K562 (cell line): ENCODE data around the gene HDHD5. TPM values are rescaled to one million over a fixed set of nuclear protein-coding genes. Genes with fewer than 3 reads are reported as not detected.

Source experiments
- ATAC-seq: fragments of 200-7000 bp; cut with Tn5 transposase; 3 replicates; pipeline ENCODE4 v1.9.1; 2020; ENCODE audit warnings: moderate library complexity
- BruUV-seq: library from RNA; stranded (reverse); fragments of 400-500 nt; replicated peaks from 2 replicates; lab custom pipeline; 2021; lab: Mats Ljungman, UMichigan
- CTCF ChIA-PET: fragments of 300-600 bp; formaldehyde crosslinking; extraction: SDS; loops from one replicate; lab custom pipeline; 2021; ENCODE audit warnings: low intra/inter-chr PET ratio; lab: Yijun Ruan, JAX
- POLR2A ChIA-PET: fragments of 300-600, 350-650 bp; sonication (Branson Sonifier 250); formaldehyde crosslinking; extraction: SDS; loops from one replicate; lab custom pipeline; 2021; ENCODE audit warnings: antibody characterized with exemption, inconsistent platforms; lab: Yijun Ruan, JAX
- DNase-seq, 4 experiments: peaks; one replicate each; pipeline versions ENCODE4 v3.0.0 to v3.0.0-alpha.2; 2011 to 2018; ENCODE audit warnings: low spot score in 3 of 4, mixed read lengths in 3 of 4; ENCODE audit errors: extremely low read depth in 1 of 4
- FAIRE-seq: peaks from 2 replicates; lab custom pipeline; 2011; peaks lifted over from hg19 to GRCh38; lab: Jason Lieb, UNC
- H2AFZ ChIP-seq: 2 replicates; pipeline ENCODE4 v1.6.0; 2011; ENCODE audit warnings: low read depth, low read length, control low read depth, inconsistent platforms
- H3K27ac ChIP-seq: fragments of 200-600 bp; 3 replicates; pipeline ENCODE4 v1.8.0; 2011; ENCODE audit warnings: low read depth, mild to moderate bottlenecking, control low read depth, inconsistent platforms, low read length, moderate library complexity, mixed read lengths; ENCODE audit errors: extremely low read depth
- H3K27me3 ChIP-seq, 2 experiments: fragments of 300-600 bp in 1 of 2; 2 replicates in 1 of 2; 3 replicates in 1 of 2; pipeline versions ENCODE4 v1.6.0 to v1.8.0; 2011; ENCODE audit warnings: inconsistent platforms in 2 of 2, low read length in 2 of 2, mild to moderate bottlenecking in 1 of 2, mixed read lengths in 1 of 2, moderate library complexity in 1 of 2; ENCODE audit not compliant: control insufficient read depth in 2 of 2, insufficient read depth in 2 of 2
- H3K36me3 ChIP-seq: fragments of 300-600 bp; 3 replicates; pipeline ENCODE4 v1.8.0; 2011; ENCODE audit warnings: mild to moderate bottlenecking, low read length, inconsistent platforms; ENCODE audit not compliant: control insufficient read depth, insufficient read depth
- H3K4me1 ChIP-seq, 2 experiments: fragments of 200-600 bp in 1 of 2; replicated peaks in 1 of 2; 2 replicates in 1 of 2; 3 replicates in 1 of 2; pipeline versions ENCODE4 v1.5.1 to v1.8.0; 2011; ENCODE audit warnings: inconsistent platforms in 2 of 2, low read length in 2 of 2, mild to moderate bottlenecking in 1 of 2, mixed read lengths in 1 of 2, moderate library complexity in 1 of 2; ENCODE audit not compliant: control insufficient read depth in 2 of 2, insufficient read depth in 2 of 2
- H3K4me2 ChIP-seq: 2 replicates; pipeline ENCODE4 v1.6.1; 2011; ENCODE audit warnings: low read length, control low read depth, inconsistent platforms, mixed read lengths; ENCODE audit not compliant: insufficient read depth
- H3K4me3 ChIP-seq: fragments of 200-600 bp; sonication (generic), shearing (Covaris generic); 2 replicates; pipeline ENCODE4 v1.5.1; 2016; ENCODE audit warnings: control low read depth, inconsistent platforms
- H3K79me2 ChIP-seq: fragments of 200-600 bp; 3 replicates; pipeline ENCODE4 v1.8.0; 2011; ENCODE audit warnings: low read length, inconsistent platforms; ENCODE audit not compliant: control insufficient read depth, insufficient read depth
- H3K9ac ChIP-seq, 2 experiments: 2 replicates each; pipeline versions ENCODE4 v1.6.0 to v1.6.1; 2011; ENCODE audit warnings: low read depth in 2 of 2, low read length in 2 of 2, control low read depth in 1 of 2, inconsistent platforms in 1 of 2, mild to moderate bottlenecking in 1 of 2, mixed read lengths in 1 of 2; ENCODE audit not compliant: insufficient read depth in 1 of 2
- H3K9me1 ChIP-seq: one replicate; pipeline ENCODE4 v1.6.0; 2011; ENCODE audit warnings: inconsistent platforms, mild to moderate bottlenecking, low read length, moderate library complexity; ENCODE audit not compliant: control insufficient read depth, insufficient read depth
- H3K9me3 ChIP-seq: replicated peaks from 2 replicates; pipeline ENCODE4 v1.5.1; 2011; ENCODE audit warnings: low read depth, low read length, inconsistent platforms; ENCODE audit not compliant: control insufficient read depth, insufficient read depth
- H4K20me1 ChIP-seq: replicated peaks from 2 replicates; pipeline ENCODE4 v1.6.1; 2011; ENCODE audit warnings: low read length, inconsistent platforms, mixed read lengths; ENCODE audit not compliant: control insufficient read depth, insufficient read depth
- CHCHD3 ChIP-seq: fragments of 250-450 bp; sonication (Bioruptor Pico); IDR thresholded peaks from 2 replicates; pipeline ENCODE4 v2.1.2; 2022; ENCODE audit warnings: mild to moderate bottlenecking
- GATA2 ChIP-seq: sonication (generic); formaldehyde crosslinking; IDR thresholded peaks from 2 replicates; pipeline ENCODE4 v1.4.0; 2020; ENCODE audit warnings: mild to moderate bottlenecking, missing genetic modification reagents
- IFI16 ChIP-seq: fragments of 250-450 bp; sonication (Bioruptor Pico); IDR thresholded peaks from 2 replicates; pipeline ENCODE4 v2.1.2; 2022; ENCODE audit warnings: mild to moderate bottlenecking, inconsistent platforms
- PHTF2 ChIP-seq: fragments of 250-450 bp; sonication (Bioruptor Pico); IDR thresholded peaks from 2 replicates; pipeline ENCODE4 v1.5.0; 2021; ENCODE audit warnings: mild to moderate bottlenecking
- RBM34 ChIP-seq: fragments of 200-400 bp; formaldehyde crosslinking; IDR thresholded peaks from 2 replicates; pipeline ENCODE4 v1.6.1; 2018; ENCODE audit warnings: low read length, borderline replicate concordance; ENCODE audit not compliant: insufficient read depth
- SMAD3 ChIP-seq: fragments of 450-650 bp; formaldehyde crosslinking; conservative IDR thresholded peaks from 2 replicates; pipeline ENCODE4 v1.4.0; 2020; ENCODE audit warnings: mild to moderate bottlenecking
- ZC3H8 ChIP-seq: fragments of 450-650 bp; IDR thresholded peaks from 2 replicates; pipeline ENCODE4 v1.6.1; 2017
- ZNF589 ChIP-seq: fragments of 200-800 bp; sonication (Bioruptor generic); IDR thresholded peaks from 2 replicates; pipeline ENCODE4 v1.6.1; 2016; ENCODE audit warnings: low read depth, missing genetic modification characterization, missing compliant biosample characterization
- WGBS: fragments of 100-300 bp; shearing (Covaris generic); methylation state at CpG from one replicate; pipeline ENCODE4 v1.1.6; 2016; ENCODE audit warnings: low coverage, mixed read lengths; ENCODE audit not compliant: insufficient coverage; ENCODE audit errors: missing lambda C conversion rate; 5-methylcytosine and 5-hydroxymethylcytosine counted together
- in situ Hi-C: fragments of 300-500 bp; cut with MboI; formaldehyde crosslinking; loops from 4 replicates; pipeline ENCODE4 v1.15.0; 2018; ENCODE audit warnings: inconsistent platforms, mixed read lengths
- intact Hi-C: fragments of 100-400 bp; cut with micrococcal nuclease; formaldehyde crosslinking; loops from 2 replicates; pipeline ENCODE4 v1.14.2; 2022
- polyA plus RNA-seq, 8 experiments: library from polyadenylated mRNA; depleted of rRNA in 4 of 8; stranded (reverse) in 5 of 8; unstranded in 3 of 8; fragments of >200 nt; fragmentation: Nextera tagmentation in 2 of 8; fragmentation: Illumina TruSeq in 1 of 8; extraction: Ambion mirVana in 2 of 8; extraction: Trizol in 1 of 8; gene quantifications; 2 replicates each; pipeline versions ENCODE4 v1.2.1 to v1.2.3, GENCODE V29; 2011 to 2014; ENCODE audit warnings: inconsistent platforms in 1 of 8, missing spikeins in 1 of 8
- total RNA-seq, 7 experiments: library from RNA; depleted of rRNA in 6 of 7; stranded (reverse); fragments of >200 nt in 6 of 7; fragmentation: Illumina TruSeq in 2 of 7; extraction: Trizol in 2 of 7; gene quantifications; 2 replicates each; pipeline versions ENCODE4 v1.2.1 to v1.2.3, GENCODE V29; 2011 to 2021; ENCODE audit warnings: low replicate concordance in 1 of 7
- TF ChIP-seq, protein P1 (sequence below): IDR thresholded peaks from 3 replicates; pipeline ENCODE4 v1.6.1; 2011; ENCODE audit warnings: borderline replicate concordance, mild to moderate bottlenecking; ENCODE audit not compliant: insufficient read length, insufficient read depth
- TF ChIP-seq, protein P2 (sequence below): fragments of 450-650 bp; formaldehyde crosslinking; IDR thresholded peaks from 2 replicates; pipeline ENCODE4 v1.4.0; 2022; ENCODE audit warnings: mild to moderate bottlenecking, moderate library complexity

HDHD5 gene
- total and polyA plus RNA-seq, 9 of the 15 experiments (the other 6 are each of a cell fraction or from before 2014, with no cell fraction given) = 1.6 to 36.6 (median 24.2) TPM

DNA sequence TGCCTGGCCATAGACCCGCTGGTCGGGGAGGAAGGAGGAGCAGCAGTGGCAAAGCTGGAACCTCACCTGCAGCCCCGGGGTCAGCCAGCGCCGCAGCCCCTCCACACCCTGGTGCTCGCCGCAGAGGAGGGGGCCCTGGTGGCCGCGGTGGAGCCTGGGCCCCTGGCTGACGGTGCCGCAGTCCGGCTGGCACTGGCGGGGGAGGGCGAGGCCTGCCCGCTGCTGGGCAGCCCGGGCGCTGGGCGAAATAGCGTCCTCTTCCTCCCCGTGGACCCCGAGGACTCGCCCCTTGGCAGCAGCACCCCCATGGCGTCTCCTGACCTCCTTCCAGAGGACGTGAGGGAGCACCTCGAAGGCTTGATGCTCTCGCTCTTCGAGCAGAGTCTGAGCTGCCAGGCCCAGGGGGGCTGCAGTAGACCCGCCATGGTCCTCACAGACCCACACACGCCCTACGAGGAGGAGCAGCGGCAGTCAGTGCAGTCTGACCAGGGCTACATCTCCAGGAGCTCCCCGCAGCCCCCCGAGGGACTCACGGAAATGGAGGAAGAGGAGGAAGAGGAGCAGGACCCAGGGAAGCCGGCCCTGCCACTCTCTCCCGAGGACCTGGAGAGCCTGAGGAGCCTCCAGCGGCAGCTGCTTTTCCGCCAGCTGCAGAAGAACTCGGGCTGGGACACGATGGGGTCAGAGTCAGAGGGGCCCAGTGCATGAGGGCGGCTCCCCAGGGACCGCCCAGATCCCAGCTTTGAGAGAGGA lies 49.8 kb downstream of the HDHD5 start:
- POLR2A ChIA-PET = interaction anchor here (3.5 kb wide), 1 partner anchor 11 kb away, joined by 18 read pairs; no protein-coding TSS in a partner anchor
- in situ Hi-C loops = no loop called here
- Histone ChIP-seq H4K20me1 (peaks cover 6% of the 10 kb centered on the region; the same call in 1 of the 2 replicates), H3K4me1 (peaks cover 0 to 4% of the 10 kb centered on the region in 2 experiments; a peak in 1 of 5 replicates), H3K4me2 (no peak overlapping the region), H3K36me3 (peaks cover 18% of the 10 kb centered on the region; the same call in 1 of the 3 replicates), H3K79me2 (no peaks in the 10 kb centered on the region), H3K27ac (no peak overlapping the region)
- WGBS = 89% methylated on average over 38 of the region's 42 CpGs
- BruUV-seq = no TSS peak
- no peak for ATAC-seq
- intact Hi-C loops = no loop called here
- TF ChIP-seq ZNF589 (CRISPR knock-in tag) (no peak), RBM34 (no peak), PHTF2 (CRISPR knock-in tag) (no peak), CHCHD3 (no peak), SMAD3 (CRISPR knock-in tag) (no peak), IFI16 (CRISPR knock-in tag) (no peak), ZC3H8 (no peak), GATA2 (CRISPR knock-in tag) (no peak)
- TF ChIP-seq, protein P1, sequence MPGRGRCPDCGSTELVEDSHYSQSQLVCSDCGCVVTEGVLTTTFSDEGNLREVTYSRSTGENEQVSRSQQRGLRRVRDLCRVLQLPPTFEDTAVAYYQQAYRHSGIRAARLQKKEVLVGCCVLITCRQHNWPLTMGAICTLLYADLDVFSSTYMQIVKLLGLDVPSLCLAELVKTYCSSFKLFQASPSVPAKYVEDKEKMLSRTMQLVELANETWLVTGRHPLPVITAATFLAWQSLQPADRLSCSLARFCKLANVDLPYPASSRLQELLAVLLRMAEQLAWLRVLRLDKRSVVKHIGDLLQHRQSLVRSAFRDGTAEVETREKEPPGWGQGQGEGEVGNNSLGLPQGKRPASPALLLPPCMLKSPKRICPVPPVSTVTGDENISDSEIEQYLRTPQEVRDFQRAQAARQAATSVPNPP = no peak
- TF ChIP-seq, protein P2, sequence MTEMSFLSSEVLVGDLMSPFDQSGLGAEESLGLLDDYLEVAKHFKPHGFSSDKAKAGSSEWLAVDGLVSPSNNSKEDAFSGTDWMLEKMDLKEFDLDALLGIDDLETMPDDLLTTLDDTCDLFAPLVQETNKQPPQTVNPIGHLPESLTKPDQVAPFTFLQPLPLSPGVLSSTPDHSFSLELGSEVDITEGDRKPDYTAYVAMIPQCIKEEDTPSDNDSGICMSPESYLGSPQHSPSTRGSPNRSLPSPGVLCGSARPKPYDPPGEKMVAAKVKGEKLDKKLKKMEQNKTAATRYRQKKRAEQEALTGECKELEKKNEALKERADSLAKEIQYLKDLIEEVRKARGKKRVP (CRISPR knock-in tag) = no peak
- TF ChIP-seq, all 486 proteins: peak for 0
- FAIRE-seq (no peak), DNase-seq (no peak)
- Histone ChIP-seq H3K9me3 (no peaks in the 10 kb centered on the region), H3K9ac (no peak overlapping the region), H3K4me3 (no peak overlapping the region), H2AFZ (no peak overlapping the region), H3K9me1 (no peaks in the 10 kb centered on the region), H3K27me3 (peaks cover 3 to 13% of the 10 kb centered on the region in 2 experiments; a peak in 4 of 5 replicates)
- CTCF ChIA-PET = no interaction called here
